Stimulated activated CD4-positive, alpha-beta T cell treated with anti-CD3 and anti-CD28 coated beads, Interleukin-4, amount 100 ng/mL, for 24 hours (primary cell): ENCODE results near the gene CNTN4.
"Not testable (repeated sequence)": the region's sequence is repeated elsewhere in the genome, so short reads cannot be mapped to it uniquely, and the experiment has no call there.

Experiments
- DNase-seq: peaks from one replicate; pipeline ENCODE4 v3.0.0-alpha.2; 2020

CNTN4 gene

DNA sequence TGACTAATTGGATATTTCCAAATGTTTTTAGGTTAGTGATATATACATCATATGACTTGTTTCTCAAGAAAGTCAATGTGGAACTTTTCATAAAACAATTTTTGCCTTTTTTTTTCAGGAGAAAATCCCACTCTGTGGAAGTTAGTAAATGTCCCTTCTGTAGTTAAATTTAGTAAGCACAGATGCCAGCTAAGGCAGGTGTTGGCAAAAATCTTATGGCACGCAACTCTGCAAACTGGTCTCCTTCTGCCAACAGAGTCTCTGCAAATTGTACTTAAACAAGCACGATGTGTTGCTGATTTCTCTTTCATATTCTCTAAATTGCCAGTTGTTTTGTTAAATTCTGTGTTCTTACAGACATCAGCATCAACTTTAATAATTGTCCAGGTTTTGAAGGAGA lies 777.7 kb downstream of the CNTN4 start:
- no peak for DNase-seq

DNA sequence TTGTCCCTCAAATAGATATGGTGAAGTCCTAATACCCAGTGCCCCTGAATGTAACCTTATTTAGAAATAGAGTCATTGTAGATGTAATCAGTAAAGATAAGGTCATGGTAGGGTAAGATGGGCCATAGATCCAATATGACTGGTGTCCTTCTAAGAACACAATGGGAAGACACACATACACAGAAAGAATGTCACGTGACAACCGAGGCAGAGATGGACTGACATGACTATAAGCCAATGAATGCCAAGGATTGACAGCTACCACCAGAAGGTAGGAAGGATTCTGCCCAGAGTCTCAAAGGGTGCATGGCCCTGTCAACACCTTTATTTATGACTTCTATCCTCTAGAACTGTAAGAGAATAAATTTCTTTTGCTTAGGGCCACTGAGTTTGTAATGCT lies 780.4 kb downstream of the CNTN4 start:
- no peak for DNase-seq

DNA sequence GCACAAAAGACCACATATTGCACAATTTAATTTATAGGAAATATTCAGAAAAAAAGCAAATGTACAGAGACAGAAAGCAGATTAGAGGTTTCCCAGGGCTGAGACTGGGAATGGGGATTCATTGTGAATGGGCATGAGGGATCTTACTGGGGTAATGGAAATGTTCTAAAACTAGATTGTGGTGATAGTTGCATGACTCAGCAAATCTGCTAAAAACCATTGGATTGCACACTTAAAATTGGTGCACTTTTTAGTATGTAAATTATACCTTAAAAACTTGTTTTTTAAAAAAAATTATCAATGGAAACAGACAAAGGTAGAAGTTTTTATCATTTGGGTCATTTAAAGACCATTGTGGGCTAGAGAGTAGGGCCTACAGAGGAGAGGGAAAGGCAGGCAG lies 780.9 kb downstream of the CNTN4 start:
- no peak for DNase-seq

DNA sequence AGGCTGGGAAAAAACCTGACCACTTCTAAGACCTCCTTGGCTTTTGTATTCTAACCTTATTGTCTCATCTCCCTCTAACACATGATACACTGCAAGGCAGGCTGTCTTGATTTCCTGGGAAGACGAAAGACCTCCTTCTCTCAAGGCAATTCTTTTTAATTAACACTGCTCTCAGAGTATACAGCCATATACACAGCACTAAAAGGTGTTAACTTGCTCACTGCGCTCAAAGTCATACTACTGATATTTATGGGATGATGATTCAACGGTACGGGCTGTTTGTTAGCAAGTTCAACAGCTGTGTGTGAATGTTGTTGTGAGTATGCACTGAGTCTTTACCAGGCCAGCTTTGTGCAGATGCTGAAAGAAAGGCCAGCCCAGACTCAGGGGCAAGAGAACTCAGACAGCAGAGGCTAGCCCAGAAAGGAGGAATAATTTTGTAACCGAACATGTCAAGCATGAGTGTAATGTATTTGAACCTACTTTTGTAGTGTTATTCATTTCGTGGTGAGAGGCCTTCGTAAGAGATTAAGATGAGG lies 781.6 kb downstream of the CNTN4 start:
- DNase-seq = no peak

- no peak for DNase-seq
Measured at GRCh38 chr3:2883283-2883682, 784.6 kb downstream of the CNTN4 start.

- DNase-seq = no peak
Measured at GRCh38 chr3:2888592-2888991, 789.9 kb downstream of the CNTN4 start.

DNA sequence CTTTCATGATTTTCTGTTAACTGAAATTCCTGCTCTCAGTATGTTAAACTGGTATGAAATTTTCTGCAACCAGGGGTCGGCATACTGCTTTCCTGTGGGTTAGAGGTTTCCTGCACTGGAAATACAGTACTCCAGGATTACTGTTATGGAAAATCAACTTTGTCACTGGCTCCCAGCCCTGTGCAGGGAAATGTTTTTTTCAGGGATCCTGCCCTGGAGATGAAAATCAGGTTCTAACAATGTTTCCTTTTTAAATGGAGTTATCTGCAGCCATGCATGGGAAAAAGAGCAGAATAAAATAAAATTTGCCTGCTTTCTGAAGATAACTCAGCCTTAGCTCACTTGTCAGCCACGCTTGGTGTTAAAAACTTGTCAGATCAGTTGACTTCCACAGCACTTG lies 791.1 kb downstream of the CNTN4 start:
- no peak for DNase-seq

- DNase-seq = no peak
Measured at GRCh38 chr3:2896308-2896939, 797.8 kb downstream of the CNTN4 start.

- DNase-seq = no peak
Measured at GRCh38 chr3:2897821-2898220, 799.2 kb downstream of the CNTN4 start.

DNA sequence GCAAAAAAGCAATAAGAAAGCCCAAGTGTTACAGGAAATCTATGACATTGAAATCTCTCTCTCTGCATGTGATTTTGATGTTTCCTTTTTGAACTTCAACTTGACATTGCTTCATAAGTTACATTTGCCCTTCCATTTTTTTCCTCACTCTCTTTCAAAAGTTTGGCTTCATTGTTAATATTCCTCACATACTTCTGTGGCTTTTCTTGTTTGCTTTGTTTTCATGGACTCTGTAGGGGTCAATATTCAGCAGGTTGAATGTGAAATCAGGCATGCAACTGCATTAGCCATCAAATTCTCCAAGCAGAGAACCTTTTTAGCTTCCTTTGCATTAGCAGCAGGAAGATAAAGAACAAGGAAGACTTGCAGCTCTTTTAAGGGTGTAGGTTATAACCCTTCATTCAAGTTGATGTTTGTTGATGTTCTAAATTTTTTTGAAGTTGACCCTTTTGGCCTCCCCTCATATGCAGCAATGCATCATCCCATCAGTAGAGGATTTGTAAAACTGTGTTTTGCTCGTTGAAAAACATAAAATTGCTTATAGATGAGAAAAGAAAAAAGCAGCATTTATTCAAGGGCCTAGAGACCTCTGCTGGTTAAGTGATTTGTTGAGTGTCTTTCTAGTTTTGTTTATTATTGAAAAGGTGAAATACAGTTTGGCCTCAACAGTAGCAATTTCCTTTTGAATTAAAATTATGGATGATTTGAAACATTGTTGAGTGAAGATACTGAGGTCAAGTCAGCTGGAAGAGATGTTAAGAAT lies 800.1 kb downstream of the CNTN4 start:
- no peak for DNase-seq

DNA sequence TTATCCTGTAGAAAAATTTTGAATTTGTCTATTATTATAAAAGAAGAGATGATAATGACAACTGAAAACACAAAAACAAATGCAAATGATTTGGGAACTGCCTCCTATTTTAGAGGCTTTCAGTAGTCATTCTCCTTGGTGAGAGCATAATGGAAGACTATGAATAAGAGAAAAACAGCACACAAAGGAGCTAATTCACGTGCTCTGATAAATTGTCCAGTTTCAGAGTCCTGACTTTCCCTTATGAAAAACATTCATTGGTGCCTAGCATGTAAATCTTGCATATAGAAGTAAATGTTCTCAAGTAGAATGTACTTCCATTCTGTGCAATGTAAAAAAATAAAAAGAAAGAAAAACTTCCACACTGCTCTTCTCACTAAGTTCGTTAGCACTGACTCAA lies 805.4 kb downstream of the CNTN4 start:
- DNase-seq = no peak

DNA sequence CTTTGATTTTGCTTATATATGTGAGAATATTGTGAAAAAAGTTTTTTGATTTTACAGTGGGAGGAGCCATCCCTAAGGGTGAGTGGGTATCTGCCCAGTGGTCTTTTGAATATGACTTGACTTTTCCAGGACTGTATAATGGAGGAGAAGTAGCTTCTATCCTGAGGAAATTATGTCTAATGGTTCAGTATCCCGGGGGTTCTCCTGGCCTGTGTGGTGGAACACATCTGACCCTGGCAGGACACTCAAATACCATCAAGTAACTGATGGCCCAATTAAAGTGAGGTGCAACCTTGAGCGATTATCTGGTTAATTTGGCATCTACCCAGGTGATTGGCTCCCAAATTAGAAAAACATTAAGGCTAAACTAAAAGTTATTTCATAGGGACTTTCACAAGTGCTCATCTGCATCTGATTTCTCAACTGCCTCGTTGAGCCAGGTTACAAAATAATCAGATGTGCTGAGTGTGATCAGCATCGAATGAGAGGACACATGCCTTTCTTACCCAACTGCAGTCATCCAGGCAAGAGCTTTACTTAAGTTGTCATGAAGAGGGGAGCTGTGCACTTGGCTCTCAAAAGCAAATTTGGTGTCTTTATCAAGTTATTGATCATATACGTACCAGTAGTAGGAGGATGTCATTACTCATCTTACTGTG lies 810.2 kb downstream of the CNTN4 start:
- DNase-seq = no peak

DNA sequence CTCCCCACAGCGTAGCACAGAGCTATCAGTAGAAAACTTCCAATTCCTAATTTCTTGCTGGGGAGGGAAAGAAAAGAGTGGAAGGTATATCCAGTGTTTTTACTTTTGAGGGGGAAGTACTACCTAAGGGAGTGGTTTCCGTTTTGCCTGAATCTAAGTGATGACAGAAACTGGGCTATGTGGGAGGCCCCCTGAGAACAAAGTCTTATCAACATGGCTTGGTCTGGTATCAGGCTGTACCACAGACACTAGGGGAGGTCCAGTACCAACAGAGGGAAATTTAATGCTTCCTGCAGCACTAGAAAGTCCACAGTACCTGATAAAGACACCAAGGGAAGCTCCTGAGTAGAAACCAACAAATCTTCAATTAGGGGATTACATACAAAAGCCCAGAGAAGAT lies 812.3 kb downstream of the CNTN4 start:
- no peak for DNase-seq

- no peak for DNase-seq
Measured at GRCh38 chr3:2915826-2916225, 817.2 kb downstream of the CNTN4 start.

GRCh38 chr3:2916640-2917039 lies 818.0 kb downstream of the CNTN4 start:
- not testable (repeated sequence) for DNase-seq

- DNase-seq = no peak
Measured at GRCh38 chr3:2920103-2920502, 821.4 kb downstream of the CNTN4 start.

GRCh38 chr3:2921452-2921851 lies 822.8 kb downstream of the CNTN4 start:
- no peak for DNase-seq

DNA sequence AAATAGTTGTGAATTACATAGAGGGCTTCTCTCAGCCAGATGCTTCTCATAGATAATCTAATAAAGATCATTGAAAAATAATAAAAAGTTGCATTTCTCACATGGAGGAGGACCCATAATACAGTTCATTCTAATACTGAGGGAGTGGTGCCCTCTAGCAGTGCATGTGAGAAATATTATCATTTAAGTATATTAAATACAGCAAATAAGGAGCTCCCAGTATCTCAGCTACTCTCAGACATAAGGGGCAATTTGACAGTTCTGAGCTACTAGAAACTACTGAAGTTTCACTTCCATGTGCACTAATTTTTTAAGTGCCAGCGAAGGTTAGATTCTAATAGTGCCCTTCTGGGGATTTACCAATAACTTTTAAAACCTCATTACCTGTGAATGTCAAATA lies 823.2 kb downstream of the CNTN4 start:
- DNase-seq = no peak

- DNase-seq = no peak
Measured at GRCh38 chr3:2923390-2923789, 824.7 kb downstream of the CNTN4 start.

DNA sequence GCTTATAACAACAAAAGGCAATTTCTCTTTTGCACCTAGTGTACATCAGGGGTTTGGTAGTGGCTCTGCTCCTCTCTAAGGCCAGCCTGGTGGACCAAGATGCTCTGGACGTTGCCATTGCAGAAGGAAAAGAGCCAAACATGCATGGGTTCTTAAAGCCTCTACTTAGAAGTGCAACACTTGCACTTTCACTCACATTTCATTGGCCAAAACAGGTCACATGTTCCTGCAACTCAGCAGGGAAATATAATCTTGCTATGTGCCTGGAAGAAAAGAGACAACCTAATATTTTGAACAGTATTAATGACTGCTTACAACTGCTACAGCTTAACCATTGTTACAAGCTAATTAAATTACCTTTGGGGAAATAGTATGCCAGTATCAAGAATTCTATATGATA lies 828.6 kb downstream of the CNTN4 start:
- DNase-seq = no peak

GRCh38 chr3:2929574-2929973 lies 830.9 kb downstream of the CNTN4 start:
- DNase-seq = no peak

GRCh38 chr3:2931265-2931664 lies 832.6 kb downstream of the CNTN4 start:
- DNase-seq = no peak

DNA sequence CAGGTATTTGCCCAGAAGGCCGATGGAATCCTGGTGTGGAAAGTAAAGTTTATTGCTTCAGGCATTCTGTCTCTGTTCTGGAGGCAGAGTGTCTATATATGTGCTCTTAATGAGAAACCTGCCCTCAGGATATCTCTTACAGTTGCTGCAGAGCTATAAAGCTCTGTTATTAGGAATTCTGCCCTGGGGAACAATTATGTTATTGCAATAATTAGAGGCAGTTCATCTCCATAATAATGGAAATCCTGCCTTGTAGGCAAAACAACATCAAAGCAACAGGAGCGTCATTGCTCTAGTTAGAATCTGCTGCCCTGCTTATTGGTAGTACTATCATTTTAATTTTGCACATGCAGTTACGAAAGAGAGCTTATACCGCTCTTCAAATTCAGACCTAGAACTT lies 835.9 kb downstream of the CNTN4 start:
- DNase-seq = no peak

DNA sequence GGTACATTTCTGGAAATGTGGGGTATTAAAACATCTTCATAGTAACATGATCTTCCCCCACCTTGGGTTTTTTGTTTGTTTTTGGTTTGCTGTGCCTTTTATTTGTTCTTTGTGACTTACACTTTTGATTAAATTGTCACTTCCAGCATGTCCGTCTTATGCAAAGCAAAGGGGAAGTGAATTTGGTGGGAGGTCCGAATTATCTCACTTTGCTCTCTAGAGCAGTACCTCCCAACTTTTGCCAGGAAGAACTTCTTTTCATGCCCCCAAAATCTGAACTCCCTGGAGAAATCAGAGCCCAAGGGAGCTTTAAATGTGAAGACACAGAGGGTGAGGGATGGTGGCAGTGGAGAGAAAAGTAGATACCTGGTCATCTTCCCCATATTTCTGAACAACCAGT lies 838.4 kb downstream of the CNTN4 start:
- no peak for DNase-seq
